ENCODE data around the gene GALT. TPM values are rescaled to one million over a fixed set of nuclear protein-coding genes. Genes with fewer than 3 reads are reported as not detected.

GALT gene
- total and polyA plus RNA-seq, 9 donors: 33.1 to 63.3 (median 45.2) TPM

- Histone ChIP-seq H3K9me3 (no peaks in the 10 kb centered on the region), H3K4me1 (ENCODE audit: insufficient read depth) (peaks cover 12% of the 10 kb centered on the region), H3K27me3 (no peaks in the 10 kb centered on the region), H3K36me3 (no peaks in the 10 kb centered on the region), H3K4me3 (no peak overlapping the region), H3K27ac (no peak overlapping the region)
- 84 to 100% (median 94%) methylated on average over 1 of the region's 1 CpG for WGBS, 3 donors
- intact Hi-C loops (cut with DNase I): no loop called here
- DNase-seq: no peak
- TF ChIP-seq EP300 (IDR thresholded peaks at IDR 0.05) (no peak), POLR2A (IDR thresholded peaks at IDR 0.05) (no peak), CTCF (IDR thresholded peaks at IDR 0.05) (no peak)
Observed at GRCh38 chr9:34642679-34643078, 3.8 kb upstream of the GALT start.

- Histone ChIP-seq H3K36me3 (no peaks in the 10 kb centered on the region), H3K4me1 (ENCODE audit: insufficient read depth) (peaks cover 10% of the 10 kb centered on the region), H3K9me3 (no peaks in the 10 kb centered on the region), H3K27me3 (no peaks in the 10 kb centered on the region), H3K27ac (no peak overlapping the region), H3K4me3 (no peak overlapping the region)
- intact Hi-C loops (cut with DNase I): no loop called here
- DNase-seq: no peak
- TF ChIP-seq POLR2A (IDR thresholded peaks at IDR 0.05) (no peak), EP300 (IDR thresholded peaks at IDR 0.05) (no peak), CTCF (IDR thresholded peaks at IDR 0.05) (no peak)
Observed at GRCh38 chr9:34644766-34645314, 1.6 kb upstream of the GALT start.

GRCh38 chr9:34647084-34647403, 569 bp downstream of the GALT start:
- TF ChIP-seq EP300 (IDR thresholded peaks at IDR 0.05) (no peak), POLR2A (IDR thresholded peaks at IDR 0.05) (no peak), CTCF (IDR thresholded peaks at IDR 0.05) (no peak)
- no peaks in the 10 kb centered on the region for H3K36me3 ChIP-seq
- no peak for DNase-seq
- H3K4me1 ChIP-seq (ENCODE audit: insufficient read depth): peaks cover 19% of the 10 kb centered on the region
- no peaks in the 10 kb centered on the region for H3K27me3 ChIP-seq
- H3K4me3 ChIP-seq: peak overlapping the region; percentile 82
- H3K27ac ChIP-seq: peak overlapping the region; percentile 54 to 79
- intact Hi-C loops (cut with DNase I): no loop called here
- H3K9me3 ChIP-seq: no peaks in the 10 kb centered on the region
- WGBS, 3 donors: 3 to 13% (median 5%) methylated on average over 8 of the region's 8 CpGs

- Histone ChIP-seq H3K4me1 (ENCODE audit: insufficient read depth) (peaks cover 24% of the 10 kb centered on the region), H3K36me3 (no peaks in the 10 kb centered on the region), H3K4me3 (peak overlapping the region; percentile 82), H3K9me3 (no peaks in the 10 kb centered on the region), H3K27ac (peak overlapping the region in 1 of 2 donors; percentile 54), H3K27me3 (no peaks in the 10 kb centered on the region)
- TF ChIP-seq CTCF (IDR thresholded peaks at IDR 0.05): no peak
- no peak for TF ChIP-seq POLR2A (IDR thresholded peaks at IDR 0.05)
- no peak for TF ChIP-seq EP300 (IDR thresholded peaks at IDR 0.05)
- 56 to 77% (median 58%) methylated on average over 10 of the region's 10 CpGs for WGBS, 3 donors
- DNase-seq: no peak
- intact Hi-C loops (cut with DNase I): no loop called here
Observed at GRCh38 chr9:34647651-34648050, 1.2 kb downstream of the GALT start.
